ENCODE results near the gene KRTAP10-8.
"Not testable (repeated sequence)": the region's sequence is repeated elsewhere in the genome, so short reads cannot be mapped to it uniquely, and the experiment has no call there.

The KRTAP10-8 gene

DNA sequence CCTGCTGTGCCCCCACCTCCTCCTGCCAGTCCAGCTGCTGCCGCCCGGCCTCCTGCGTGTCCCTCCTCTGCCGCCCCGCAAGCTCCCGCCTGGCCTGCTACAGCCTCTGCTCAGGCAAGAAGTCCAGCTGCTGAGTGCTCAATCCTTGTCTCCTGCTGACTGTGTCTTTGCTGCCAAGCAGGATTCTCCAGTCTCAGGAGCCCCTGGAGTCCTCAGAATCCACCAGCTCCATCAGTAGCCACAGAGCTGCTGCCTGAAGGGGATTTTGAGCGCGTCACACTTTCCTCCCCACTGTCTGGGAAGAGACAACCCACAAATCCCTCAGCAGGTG lies 35.3 kb downstream of the KRTAP10-8 start:
- DNase-seq = no peak

DNA sequence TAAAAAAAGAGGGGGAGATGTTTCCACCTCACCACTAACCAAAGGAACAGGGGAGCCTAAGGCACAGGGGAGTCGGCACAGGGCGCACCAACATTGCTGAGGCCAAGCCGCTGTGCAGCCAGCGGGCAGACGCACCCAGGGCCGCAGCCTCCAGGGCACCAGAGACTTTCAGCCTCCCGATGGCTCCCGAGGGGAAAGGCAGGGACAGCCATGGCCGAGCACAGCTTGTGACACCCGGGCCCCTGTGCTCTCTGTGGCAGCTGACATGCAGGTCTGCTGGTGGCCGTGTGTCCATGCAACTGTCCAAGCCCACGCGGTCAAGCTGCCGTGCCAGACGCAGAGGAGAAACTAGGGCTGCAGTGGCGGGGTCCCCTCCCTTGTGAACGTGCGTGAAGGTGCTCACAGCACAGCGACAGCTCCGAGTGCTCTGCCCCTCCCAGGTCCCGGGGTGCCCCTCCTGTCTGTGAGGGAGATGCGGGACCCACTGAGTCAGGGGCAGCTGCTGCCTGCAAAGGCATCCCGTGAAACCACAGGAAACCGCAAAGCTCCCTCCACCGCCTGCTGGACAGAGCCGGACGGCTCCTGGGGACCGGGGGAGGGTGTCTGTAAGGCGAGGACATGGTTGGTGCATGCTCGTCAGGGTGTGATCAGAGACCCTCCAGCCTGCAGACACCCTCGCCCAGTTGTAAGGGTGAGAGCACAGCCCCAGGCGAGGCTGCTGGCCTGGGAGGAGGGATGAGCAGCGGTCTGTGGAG lies 36.9 kb downstream of the KRTAP10-8 start:
- DNase-seq = no peak

- DNase-seq = no peak
These were observed 37.7 kb downstream of the KRTAP10-8 start for GRCh38 chr21:44649521-44650100.

GRCh38 chr21:44650265-44650972 lies 38.5 kb downstream of the KRTAP10-8 start:
- DNase-seq = no peak

DNA sequence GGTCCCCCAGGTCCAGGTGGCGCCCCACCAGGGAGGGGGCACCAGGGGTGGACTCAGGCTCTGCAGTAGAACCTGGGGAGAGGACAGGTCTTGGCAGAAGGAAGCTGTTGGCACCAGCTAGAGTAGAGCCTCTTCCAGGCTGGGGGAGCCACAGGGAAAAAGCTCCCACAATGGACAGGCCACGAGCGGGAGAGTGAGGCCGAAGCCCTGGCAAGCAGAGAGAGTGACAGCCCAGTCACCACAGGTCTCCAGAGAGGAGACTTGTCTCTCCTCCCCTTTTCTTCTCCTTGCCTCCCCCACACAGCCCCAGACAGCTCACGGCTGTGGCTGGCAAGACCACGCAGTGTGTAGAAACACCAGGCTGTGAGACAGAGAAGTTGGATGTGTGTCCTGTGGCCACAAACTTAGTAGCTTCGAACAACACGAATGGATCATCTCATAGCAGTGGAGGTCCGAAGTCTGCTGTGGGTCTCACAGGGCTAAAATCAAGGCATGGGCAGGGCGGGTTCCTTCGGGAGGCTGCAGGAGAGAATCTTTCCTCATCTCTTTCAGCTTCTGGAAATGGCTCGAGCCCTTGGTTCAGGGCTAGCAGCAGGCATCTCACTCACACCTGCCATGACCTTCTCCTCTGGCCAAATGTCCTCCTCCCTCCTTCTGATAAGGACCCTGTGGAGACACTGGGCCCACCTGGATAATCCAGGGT lies 39.2 kb downstream of the KRTAP10-8 start:
- no peak for DNase-seq

DNA sequence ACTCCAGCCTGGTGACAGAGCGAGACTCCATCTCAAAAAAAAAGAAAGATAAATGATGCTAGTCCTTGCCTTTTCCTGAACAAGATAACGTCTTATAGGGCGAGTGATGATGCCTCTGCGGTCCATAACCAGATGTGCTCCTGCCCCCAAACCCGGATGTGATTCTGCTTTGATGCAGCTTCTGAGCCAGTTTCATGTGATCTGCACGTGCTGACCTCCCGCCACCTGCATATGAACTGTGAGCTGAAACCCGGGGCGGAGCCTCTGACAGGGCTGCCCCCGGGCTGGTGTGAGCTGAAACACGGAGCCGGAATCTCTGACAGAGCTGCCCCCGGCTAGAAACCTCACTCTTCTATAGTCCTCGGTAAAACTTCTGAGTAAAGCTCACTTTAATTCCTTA lies 41.2 kb downstream of the KRTAP10-8 start:
- DNase-seq = no peak

DNA sequence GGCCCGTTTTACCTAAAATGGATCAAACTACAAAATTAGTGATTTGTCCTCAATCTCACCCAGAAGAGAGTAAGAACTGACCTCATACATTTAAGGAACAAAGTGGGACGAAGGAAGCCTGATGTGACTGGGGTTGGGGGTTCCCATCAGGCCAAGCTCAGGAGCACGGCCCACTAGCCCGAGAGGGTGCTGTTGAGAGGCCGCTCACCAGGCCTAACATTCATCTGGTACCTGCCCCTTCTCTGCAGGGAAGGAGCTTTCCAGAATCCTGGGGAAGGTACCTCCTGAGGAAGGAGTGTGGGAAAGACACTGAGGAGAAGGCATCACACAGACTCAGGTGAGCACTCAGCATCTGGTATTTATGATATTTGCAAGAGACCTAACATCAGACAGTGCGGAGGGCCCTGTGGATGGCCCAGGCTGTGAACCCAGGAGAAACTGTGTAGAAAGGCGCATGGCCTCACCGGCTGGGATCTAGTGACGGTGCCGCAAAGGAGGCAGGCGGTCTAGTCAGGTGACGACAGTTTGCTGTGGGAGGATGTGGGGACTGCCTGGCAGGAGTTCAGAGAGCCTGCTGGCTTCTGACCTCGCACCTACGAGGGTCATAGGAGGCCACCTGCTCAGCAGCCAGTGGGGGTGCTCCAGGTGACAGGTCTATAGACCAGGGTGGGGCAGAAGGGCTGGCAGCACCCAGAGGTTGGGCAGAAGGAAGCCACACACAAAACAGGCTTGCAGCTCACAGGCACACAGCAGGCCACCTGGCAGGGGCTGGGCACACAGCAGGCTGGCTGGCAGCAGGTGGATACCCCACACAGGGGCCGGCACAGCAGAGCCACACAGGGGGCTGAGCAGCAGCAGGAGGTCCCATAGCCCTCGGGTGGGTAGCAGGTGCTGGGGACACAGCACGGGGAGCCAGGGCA lies 42.0 kb downstream of the KRTAP10-8 start:
- DNase-seq = no peak

DNA sequence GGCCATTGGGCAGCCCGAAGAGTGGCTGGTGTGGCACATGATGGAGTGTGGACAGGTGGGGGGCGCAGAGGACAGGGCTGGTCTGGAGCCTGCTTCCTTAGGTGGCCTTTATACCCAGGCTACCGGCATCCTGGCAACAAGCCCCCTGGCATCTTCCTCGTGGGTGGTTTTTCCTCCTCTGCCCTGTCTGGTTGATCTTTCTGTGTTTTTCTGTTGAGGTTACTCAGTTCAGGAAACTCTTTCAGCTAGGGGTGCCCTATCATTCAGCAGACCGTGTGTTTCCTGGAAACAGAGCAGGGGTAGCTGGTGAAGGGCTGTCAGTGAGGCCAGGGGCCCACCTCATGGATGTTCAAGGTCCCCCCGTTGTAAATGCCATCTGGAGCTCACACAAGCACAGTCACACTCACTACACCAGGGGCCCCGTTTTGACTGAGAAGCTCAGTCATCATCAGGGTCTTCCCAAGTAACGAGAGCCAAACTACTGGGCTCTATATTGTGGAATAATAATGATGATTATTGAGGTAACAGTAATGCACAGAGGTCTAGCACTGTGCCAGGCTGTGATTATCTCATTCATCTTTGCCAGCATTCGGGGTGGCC lies 42.8 kb downstream of the KRTAP10-8 start, which contains the start of gene KRTAP12-4:
TSS of gene KRTAP12-4 (minus strand) at position 84 of the 600 bp plus-strand sequence. CDS start at position 39, 45 bp downstream.
- no peak for DNase-seq

- no peak for DNase-seq
These were observed 45.0 kb downstream of the KRTAP10-8 start for GRCh38 chr21:44656868-44657267.

DNA sequence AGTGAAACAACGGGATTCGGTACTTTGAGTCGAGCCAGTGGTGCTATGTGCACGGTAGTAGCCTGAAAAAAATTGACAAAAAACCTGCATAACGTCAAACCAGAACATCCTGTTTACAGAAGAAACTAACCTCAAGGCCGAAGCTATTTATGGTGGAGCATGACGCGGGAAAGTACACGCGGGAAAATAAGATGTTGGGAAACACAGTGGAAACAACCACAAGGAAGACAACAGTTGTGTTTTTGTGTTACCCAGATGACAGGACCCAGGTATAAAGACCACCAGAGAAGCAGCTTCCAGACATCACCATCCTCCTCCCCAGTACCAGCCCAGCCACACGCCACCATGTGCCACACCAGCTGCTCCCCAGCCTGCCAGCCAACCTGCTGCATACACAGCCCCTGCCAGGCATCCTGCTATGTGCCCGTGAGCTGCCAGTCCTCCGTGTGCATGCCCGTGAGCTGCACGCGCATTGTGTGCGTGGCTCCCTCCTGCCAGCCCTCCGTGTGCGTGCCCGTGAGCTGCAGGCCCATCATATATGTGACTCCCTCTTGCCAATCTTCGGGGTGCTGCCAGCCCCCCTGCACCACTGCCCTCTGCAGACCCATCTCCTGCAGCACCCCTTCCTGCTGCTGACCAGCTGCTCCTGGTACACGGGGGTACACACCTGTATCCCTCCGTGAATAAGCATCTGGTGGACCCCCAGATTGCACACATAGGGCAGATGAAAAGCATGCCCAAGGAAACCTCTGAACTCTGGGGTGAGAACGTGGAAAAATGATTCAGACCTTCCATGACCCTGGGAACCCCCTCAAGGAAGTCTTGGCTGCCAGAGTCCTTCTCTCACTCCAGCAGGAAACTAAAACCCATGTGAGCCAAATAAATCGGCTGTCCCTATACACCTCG lies 46.0 kb downstream of the KRTAP10-8 start, which contains the start of gene KRTAP12-3:
TSS of gene KRTAP12-3 (plus strand) at position 298 of the 906 bp plus-strand sequence. CDS start at position 346, 48 bp downstream.
- DNase-seq = no peak

DNA sequence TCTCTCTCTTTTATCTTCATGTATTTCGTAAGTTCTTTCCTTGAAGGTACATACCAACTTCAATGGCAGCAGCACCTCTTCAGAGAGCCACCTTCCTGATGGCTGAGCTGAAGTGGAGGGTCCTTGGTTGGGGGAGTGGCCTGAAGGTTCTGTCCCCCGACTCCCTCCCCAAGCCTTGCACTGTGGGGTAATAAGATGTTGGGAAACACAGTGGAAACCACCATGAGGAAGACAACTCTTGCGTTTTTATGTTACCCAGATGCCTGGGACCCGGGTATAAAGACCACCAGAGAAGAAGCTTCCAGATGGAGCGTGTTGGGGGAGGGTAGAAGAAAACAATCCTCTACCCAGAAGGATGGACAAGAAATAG lies 46.6 kb downstream of the KRTAP10-8 start:
- no peak for DNase-seq

GRCh38 chr21:44658913-44659595 lies 47.2 kb downstream of the KRTAP10-8 start:
- no peak for DNase-seq

GRCh38 chr21:44661567-44661966 lies 49.7 kb downstream of the KRTAP10-8 start:
- not testable (repeated sequence) for DNase-seq

Data from NCI-H510A treated with DMSO at 0.1 percent for 48 hours (cell line).